ENCODE data around the gene CBL. TPM values are rescaled to one million over a fixed set of nuclear protein-coding genes. Genes with fewer than 3 reads are reported as not detected.

Gene CBL
- total RNA-seq, 1 experiment from 2014 or later, result 45.6 TPM

DNA sequence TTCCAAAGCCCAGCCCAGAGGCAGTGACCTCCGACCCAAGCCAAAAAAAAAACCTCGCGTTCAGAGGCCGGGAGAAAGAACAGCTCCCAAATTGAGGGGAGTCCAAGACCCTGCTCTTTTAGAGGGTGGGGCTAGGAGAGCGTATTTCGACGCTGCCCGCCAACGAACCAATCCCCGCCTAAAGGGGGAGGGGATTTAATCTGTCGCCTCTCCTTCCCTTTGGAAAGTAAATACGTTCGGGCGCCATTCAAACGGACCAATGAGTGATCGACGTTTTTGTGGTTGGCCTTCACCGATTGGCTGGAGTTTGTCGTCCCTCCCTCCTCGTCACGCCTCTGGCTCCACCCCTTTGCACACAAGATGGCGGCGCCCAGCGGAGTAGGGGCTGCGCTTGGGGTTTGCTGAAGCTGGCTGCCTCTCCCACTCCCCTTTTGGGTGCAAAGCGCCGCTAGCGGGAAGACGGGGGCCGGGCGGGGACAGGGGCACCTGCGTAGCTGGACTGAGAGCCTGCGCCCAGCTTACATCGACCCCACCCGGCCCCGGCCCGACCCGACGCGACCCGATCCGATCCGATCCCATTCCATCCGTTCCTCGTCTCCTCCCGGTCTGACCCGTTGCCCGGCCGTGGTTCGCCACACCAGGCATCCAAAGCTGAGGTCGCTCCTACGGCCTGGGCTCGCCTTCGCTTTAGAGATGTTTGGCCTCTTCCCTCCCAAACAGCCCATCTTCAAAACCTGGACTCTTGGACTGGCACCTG, 128.2 kb downstream of the CBL start, which contains the start of gene RNF26 (continued):
- TF ChIP-seq, protein P1, sequence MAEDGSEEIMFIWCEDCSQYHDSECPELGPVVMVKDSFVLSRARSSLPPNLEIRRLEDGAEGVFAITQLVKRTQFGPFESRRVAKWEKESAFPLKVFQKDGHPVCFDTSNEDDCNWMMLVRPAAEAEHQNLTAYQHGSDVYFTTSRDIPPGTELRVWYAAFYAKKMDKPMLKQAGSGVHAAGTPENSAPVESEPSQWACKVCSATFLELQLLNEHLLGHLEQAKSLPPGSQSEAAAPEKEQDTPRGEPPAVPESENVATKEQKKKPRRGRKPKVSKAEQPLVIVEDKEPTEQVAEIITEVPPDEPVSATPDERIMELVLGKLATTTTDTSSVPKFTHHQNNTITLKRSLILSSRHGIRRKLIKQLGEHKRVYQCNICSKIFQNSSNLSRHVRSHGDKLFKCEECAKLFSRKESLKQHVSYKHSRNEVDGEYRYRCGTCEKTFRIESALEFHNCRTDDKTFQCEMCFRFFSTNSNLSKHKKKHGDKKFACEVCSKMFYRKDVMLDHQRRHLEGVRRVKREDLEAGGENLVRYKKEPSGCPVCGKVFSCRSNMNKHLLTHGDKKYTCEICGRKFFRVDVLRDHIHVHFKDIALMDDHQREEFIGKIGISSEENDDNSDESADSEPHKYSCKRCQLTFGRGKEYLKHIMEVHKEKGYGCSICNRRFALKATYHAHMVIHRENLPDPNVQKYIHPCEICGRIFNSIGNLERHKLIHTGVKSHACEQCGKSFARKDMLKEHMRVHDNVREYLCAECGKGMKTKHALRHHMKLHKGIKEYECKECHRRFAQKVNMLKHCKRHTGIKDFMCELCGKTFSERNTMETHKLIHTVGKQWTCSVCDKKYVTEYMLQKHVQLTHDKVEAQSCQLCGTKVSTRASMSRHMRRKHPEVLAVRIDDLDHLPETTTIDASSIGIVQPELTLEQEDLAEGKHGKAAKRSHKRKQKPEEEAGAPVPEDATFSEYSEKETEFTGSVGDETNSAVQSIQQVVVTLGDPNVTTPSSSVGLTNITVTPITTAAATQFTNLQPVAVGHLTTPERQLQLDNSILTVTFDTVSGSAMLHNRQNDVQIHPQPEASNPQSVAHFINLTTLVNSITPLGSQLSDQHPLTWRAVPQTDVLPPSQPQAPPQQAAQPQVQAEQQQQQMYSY (CRISPR knock-in tag; IDR thresholded peaks at IDR 0.05), result peak; percentile 78
- 0 out of 2 replicates have a peak, but pooled peaks have one; percentile 58 for TF ChIP-seq FOXP1 (CRISPR knock-in tag; IDR thresholded peaks at IDR 0.05; ENCODE audit: borderline replicate concordance)
- no peak for TF ChIP-seq OVOL2 (CRISPR knock-in tag; IDR thresholded peaks at IDR 0.05; ENCODE audit: borderline replicate concordance)
- TF ChIP-seq MXD4 (CRISPR knock-in tag; IDR thresholded peaks at IDR 0.05; ENCODE audit: borderline replicate concordance), result no peak
- TF ChIP-seq, protein P2, sequence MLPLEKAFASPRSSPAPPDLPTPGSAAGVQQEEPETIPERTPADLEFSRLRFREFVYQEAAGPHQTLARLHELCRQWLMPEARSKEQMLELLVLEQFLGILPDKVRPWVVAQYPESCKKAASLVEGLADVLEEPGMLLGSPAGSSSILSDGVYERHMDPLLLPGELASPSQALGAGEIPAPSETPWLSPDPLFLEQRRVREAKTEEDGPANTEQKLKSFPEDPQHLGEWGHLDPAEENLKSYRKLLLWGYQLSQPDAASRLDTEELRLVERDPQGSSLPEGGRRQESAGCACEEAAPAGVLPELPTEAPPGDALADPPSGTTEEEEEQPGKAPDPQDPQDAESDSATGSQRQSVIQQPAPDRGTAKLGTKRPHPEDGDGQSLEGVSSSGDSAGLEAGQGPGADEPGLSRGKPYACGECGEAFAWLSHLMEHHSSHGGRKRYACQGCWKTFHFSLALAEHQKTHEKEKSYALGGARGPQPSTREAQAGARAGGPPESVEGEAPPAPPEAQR (CRISPR knock-in tag; IDR thresholded peaks at IDR 0.05), result no peak
- TF ChIP-seq FOXJ3 (CRISPR knock-in tag; IDR thresholded peaks at IDR 0.05; ENCODE audit: borderline replicate concordance), result no peak

DNA sequence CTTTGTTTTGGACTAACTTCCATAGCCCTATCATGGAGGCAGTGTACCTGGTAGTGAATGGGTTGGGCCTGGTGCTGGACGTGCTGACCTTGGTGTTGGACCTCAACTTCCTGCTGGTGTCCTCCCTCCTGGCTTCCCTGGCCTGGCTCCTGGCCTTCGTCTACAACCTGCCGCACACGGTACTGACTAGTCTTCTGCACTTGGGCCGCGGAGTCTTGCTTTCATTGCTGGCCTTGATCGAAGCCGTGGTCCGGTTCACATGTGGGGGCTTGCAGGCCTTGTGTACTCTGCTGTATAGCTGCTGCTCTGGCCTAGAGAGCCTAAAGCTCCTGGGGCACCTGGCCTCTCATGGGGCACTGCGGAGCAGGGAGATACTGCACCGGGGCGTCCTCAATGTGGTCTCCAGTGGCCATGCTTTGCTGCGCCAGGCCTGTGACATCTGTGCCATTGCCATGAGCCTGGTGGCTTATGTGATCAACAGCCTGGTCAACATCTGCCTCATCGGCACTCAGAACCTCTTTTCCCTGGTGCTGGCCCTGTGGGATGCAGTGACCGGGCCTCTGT, 129.0 kb downstream of the CBL start:
- peak overlapping the region; percentile 100 for H3K27ac Mint-ChIP-seq

DNA sequence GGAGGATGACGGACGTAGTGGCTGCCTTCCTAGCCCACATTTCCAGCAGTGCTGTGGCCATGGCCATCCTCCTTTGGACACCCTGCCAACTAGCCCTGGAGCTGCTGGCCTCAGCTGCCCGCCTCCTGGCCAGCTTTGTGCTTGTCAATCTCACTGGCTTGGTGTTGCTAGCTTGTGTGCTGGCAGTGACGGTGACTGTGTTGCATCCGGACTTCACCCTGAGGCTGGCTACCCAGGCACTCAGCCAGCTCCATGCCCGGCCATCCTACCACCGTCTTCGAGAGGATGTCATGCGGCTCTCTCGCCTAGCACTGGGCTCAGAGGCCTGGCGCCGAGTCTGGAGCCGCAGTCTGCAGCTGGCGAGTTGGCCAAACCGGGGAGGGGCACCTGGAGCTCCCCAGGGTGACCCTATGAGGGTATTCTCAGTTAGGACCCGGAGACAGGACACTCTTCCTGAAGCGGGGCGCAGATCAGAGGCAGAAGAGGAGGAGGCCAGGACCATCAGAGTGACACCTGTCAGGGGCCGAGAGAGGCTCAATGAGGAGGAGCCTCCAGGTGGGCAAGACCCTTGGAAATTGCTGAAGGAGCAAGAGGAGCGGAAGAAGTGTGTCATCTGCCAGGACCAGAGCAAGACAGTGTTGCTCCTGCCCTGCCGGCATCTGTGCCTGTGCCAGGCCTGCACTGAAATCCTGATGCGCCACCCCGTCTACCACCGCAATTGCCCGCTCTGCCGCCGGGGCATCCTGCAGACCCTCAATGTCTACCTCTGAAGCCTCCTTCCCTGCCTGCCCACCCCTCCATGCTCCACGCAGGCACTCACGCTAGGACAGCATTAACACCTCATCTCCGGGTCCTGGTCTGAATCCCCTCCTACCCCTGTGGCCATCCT, 129.8 kb downstream of the CBL start:
- ChIA-PET POLR2A (no interaction called here), CTCF (interaction anchor here (0.8 to 2.5 kb wide), 2 partner anchors 13 to 20 kb away, joined by 3 to 48 read pairs; no protein-coding TSS in a partner anchor)
- H3K9me3 Mint-ChIP-seq, result no peaks in the 10 kb centered on the region
- peak overlapping the region; percentile 100 for H3K4me3 Mint-ChIP-seq
- peaks cover 7% of the 10 kb centered on the region for H3K36me3 Mint-ChIP-seq
- ATAC-seq (no peak), DNase-seq (ENCODE audit: low spot score) (no peak)
- peak; percentile 89 for TF ChIP-seq ZNF317 (CRISPR knock-in tag; IDR thresholded peaks at IDR 0.05; ENCODE audit: borderline replicate concordance, low read depth)
- TF ChIP-seq, protein P3, sequence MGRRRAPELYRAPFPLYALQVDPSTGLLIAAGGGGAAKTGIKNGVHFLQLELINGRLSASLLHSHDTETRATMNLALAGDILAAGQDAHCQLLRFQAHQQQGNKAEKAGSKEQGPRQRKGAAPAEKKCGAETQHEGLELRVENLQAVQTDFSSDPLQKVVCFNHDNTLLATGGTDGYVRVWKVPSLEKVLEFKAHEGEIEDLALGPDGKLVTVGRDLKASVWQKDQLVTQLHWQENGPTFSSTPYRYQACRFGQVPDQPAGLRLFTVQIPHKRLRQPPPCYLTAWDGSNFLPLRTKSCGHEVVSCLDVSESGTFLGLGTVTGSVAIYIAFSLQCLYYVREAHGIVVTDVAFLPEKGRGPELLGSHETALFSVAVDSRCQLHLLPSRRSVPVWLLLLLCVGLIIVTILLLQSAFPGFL (CRISPR knock-in tag; IDR thresholded peaks at IDR 0.05; ENCODE audit: borderline replicate concordance), result no peak
- 0 out of 2 replicates have a peak, but pooled peaks have one; percentile 59 for TF ChIP-seq IRF2 (CRISPR knock-in tag; IDR thresholded peaks at IDR 0.05; ENCODE audit: borderline replicate concordance, low read depth)
- TF ChIP-seq ESRRA (CRISPR knock-in tag; IDR thresholded peaks at IDR 0.05; ENCODE audit: borderline replicate concordance), result no peak
- TF ChIP-seq, protein P4, sequence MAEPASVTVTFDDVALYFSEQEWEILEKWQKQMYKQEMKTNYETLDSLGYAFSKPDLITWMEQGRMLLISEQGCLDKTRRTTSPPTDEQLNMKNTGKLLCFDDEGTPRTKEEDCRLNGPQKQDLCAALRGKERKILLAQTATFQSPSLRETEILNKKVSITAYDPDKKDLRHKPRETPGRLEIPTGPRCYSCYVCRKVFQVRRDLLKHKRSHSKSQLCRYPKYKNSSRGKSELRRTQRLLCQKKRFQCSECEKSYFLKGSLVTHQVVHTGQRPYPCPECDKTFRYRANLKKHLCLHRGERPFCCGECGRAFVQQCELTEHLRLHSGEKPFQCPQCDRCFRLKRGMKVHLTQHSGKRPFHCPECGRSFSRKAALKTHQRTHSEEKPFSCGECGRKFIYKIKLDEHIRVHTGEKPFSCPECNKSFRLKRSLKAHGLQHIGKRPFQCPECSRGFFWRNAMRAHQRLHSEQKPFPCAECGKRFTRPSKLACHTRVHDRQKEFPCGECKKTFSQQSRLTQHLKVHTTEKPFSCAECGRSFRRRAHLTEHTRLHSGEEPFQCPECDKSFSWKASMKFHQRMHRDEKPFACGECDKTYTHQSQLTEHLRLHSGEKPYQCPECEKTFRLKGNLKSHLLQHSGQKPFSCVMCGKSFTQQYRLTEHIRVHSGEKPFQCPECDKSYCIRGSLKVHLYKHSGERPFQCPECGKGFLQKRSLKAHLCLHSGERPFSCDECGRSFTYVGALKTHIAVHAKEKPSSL (CRISPR knock-in tag; conservative IDR thresholded peaks at IDR 0.05), result no peak
- peak overlapping the region; percentile 100 for H3K27ac Mint-ChIP-seq
- peaks cover 17% of the 10 kb centered on the region for H3K27me3 Mint-ChIP-seq (ENCODE audit: low read depth)
- H3K4me1 Mint-ChIP-seq, result peaks cover 48% of the 10 kb centered on the region

More for the DNA sequence above, 129.0 kb downstream of the CBL start:
- CTCF ChIA-PET, result interaction anchor here (0.8 to 2.5 kb wide), 2 partner anchors 13 to 21 kb away, joined by 3 to 48 read pairs; no protein-coding TSS in a partner anchor
- TF ChIP-seq ZNF416 (CRISPR knock-in tag; IDR thresholded peaks at IDR 0.05), result no peak
- no peak for ATAC-seq
- Mint-ChIP-seq H3K9me3 (no peaks in the 10 kb centered on the region), H3K27me3 (ENCODE audit: low read depth) (peaks cover 13% of the 10 kb centered on the region), H3K4me1 (peaks cover 45% of the 10 kb centered on the region), H3K4me3 (peak overlapping the region; percentile 100), H3K36me3 (peaks cover 7% of the 10 kb centered on the region)
- DNase-seq (ENCODE audit: low spot score), result no peak
- POLR2A ChIA-PET, result no interaction called here
